IPS DF 6.9 (cell line): ENCODE measurements around the gene THSD4.

Experiments used
- DNase-seq: peaks from one replicate; pipeline ENCODE4 v3.0.0-alpha.2; 2013; ENCODE audit warnings: low read depth, low spot score
- H3K27ac ChIP-seq: one replicate; pipeline ENCODE4 v1.5.1; 2013; ENCODE audit warnings: low read length, control low read depth
- H3K27me3 ChIP-seq: 2 replicates; pipeline ENCODE4 v1.6.1; 2013; ENCODE audit warnings: mild to moderate bottlenecking, low read length; ENCODE audit not compliant: control insufficient read depth, insufficient read depth
- H3K36me3 ChIP-seq: 2 replicates; pipeline ENCODE4 v1.6.1; 2013; ENCODE audit warnings: low read length; ENCODE audit not compliant: control insufficient read depth, insufficient read depth
- H3K4me1 ChIP-seq: 2 replicates; pipeline ENCODE4 v1.6.1; 2013; ENCODE audit warnings: low read length; ENCODE audit not compliant: control insufficient read depth, insufficient read depth
- H3K4me3 ChIP-seq: 2 replicates; pipeline ENCODE4 v1.5.1; 2013; ENCODE audit warnings: mild to moderate bottlenecking, low read length
- H3K9me3 ChIP-seq: 2 replicates; pipeline ENCODE4 v1.6.1; 2013; ENCODE audit warnings: low read length, inconsistent platforms; ENCODE audit not compliant: control insufficient read depth, insufficient read depth
- WGBS: extraction: QIAGEN DNeasy Blood & Tissue Kit; methylation state at CpG from one replicate; pipeline ENCODE4 v1.1.7; 2013; ENCODE audit warnings: mixed read lengths, missing lambda C conversion rate; ENCODE audit not compliant: insufficient read length, insufficient coverage; 5-methylcytosine and 5-hydroxymethylcytosine counted together

The THSD4 gene

DNA sequence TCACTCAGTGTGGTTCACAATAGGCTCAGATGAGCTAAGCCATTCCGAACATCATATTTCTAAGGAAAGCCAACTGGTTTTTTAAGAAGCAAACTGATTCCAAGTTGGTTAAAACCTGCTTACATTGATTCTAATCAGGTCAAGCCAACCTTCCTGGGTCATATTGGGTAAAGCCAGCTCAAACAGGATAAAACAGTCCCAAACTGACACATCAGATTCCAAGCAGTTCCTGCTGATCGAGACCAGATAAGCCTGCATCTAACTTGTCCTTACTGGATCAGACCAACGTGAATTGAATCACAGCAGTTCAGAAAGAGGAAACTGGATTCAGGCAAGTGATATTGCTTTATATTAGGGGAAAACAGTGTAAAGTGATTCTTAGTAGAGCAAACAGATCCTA lies 18.6 kb upstream of the THSD4 start:
- no peak overlapping the region for H3K4me3 ChIP-seq
- no peak overlapping the region for H3K27ac ChIP-seq
- no peaks in the 10 kb centered on the region for H3K4me1 ChIP-seq
- no peaks in the 10 kb centered on the region for H3K36me3 ChIP-seq
- H3K27me3 ChIP-seq, result no peaks in the 10 kb centered on the region
- H3K9me3 ChIP-seq, result no peaks in the 10 kb centered on the region
- DNase-seq, result no peak
- no CpG with 5 or more reads among the region's 3 CpGs for WGBS

DNA sequence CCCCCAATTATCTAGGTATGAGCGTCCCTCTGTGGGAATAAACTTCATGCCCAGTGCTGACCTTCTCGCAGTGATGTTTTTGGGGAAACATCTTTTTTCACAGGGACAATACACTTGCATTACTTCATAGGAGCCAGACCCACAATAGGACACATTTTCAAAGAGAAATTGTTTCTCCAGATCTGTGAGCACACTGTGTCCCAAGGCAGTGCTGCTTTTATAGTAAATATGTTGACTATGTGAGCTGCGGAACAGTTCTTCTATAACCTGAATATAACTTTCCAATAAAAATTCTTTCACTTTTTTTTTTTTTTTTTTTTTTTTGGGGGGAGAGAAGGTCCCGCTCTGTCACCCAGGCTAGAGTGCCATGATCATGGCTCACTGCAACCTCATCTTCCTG lies 17.4 kb upstream of the THSD4 start:
- no peaks in the 10 kb centered on the region for H3K36me3 ChIP-seq
- no peak overlapping the region for H3K27ac ChIP-seq
- no peaks in the 10 kb centered on the region for H3K9me3 ChIP-seq
- H3K4me1 ChIP-seq, result no peaks in the 10 kb centered on the region
- no CpG with 5 or more reads among the region's 4 CpGs for WGBS
- no peaks in the 10 kb centered on the region for H3K27me3 ChIP-seq
- H3K4me3 ChIP-seq, result no peak overlapping the region
- no peak for DNase-seq

DNA sequence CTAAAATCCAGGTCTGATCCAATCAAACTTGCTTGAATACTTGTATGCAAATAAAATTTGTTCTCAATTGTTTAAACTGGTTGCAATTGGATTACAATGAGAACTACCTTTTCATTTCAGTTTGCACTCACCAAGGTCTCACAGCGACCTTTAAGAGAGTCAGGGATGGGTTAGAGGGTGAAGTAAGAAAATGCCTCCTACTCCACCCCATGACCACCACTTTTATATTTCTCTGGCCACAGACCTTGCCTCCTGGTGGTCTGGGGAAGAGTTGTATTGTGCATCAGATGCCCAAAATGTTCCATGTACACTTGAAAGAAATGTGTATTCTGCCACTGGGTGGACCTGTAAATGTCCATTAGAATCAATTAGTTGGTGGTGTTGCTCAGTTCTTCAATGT lies 16.4 kb upstream of the THSD4 start:
- no peaks in the 10 kb centered on the region for H3K27me3 ChIP-seq
- no CpG with 5 or more reads among the region's 1 CpG for WGBS
- DNase-seq, result no peak
- H3K4me1 ChIP-seq, result no peaks in the 10 kb centered on the region
- no peak overlapping the region for H3K4me3 ChIP-seq
- H3K27ac ChIP-seq, result no peak overlapping the region
- H3K9me3 ChIP-seq, result no peaks in the 10 kb centered on the region
- no peaks in the 10 kb centered on the region for H3K36me3 ChIP-seq

DNA sequence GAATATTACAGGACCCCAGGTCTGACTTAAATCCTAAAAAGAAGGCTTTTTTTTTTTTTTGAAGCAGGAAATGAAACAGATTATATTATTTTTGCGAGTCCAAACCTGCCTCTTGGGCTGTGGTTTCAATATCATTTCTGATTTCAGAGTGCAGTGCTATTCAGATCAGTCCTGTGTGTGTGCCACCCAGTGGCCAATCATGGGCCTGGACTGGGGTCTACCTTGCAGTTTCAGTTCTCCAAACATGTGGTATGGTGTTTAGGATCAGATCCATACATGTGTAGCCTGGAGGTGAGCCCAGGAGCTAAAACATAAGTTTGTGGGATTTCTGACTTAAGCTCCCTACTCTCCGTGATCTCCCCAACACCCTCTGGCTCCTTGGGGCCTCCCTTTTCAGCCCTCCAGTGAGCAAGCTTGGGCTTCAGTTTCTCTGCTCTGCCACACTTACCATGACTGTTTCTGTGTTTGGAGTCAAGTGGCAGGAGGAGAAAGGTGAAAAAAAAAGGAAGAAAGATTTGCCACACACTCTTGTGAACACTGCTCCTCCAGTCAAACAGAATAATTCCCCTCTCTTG lies 12.1 kb upstream of the THSD4 start:
- no peak for DNase-seq
- H3K27me3 ChIP-seq, result no peaks in the 10 kb centered on the region
- H3K27ac ChIP-seq, result no peak overlapping the region
- H3K9me3 ChIP-seq, result no peaks in the 10 kb centered on the region
- no peaks in the 10 kb centered on the region for H3K36me3 ChIP-seq
- H3K4me1 ChIP-seq, result no peaks in the 10 kb centered on the region
- no peak overlapping the region for H3K4me3 ChIP-seq
- no CpG with 5 or more reads among the region's 2 CpGs for WGBS

DNA sequence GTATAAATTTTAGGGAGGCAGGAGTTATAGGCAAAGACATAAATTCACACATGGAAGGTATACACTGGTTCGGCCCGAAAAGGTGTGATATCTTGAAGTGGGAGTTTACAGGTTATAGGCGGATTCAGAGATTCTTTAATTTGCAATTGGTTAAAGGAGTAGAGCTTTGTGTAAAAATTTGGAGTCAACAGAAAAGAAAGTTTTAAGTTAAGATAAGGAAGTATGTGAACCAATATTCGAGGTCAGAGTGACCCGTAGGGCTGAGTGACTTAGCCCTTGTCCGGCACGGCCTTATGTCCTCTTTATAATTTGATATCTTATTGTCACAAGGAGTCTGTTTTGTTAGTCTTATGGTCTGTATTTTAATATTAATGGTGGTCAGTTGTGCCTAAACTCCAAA lies 10.6 kb upstream of the THSD4 start:
- H3K27ac ChIP-seq, result no peak overlapping the region
- 100% methylated on average over 1 of the region's 7 CpGs for WGBS

DNA sequence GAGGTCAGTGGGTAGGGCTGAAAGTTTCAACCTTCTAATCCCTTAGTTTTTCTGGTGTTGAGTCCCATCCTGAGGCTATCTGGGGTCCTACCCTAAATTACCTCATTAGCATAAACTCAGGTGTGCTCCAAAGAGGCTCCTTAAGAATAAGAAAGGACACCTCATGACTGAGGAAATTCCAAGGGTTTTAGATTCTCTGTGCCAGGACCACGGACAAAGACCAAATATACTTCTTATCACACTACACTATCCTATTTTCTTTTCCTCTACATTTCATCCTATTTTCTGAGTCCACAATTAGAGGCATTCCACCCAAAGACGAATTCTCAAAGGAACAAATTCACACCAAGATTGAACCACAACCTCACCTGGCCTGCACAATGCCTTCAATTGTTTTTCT lies 9.8 kb upstream of the THSD4 start:
- no peak overlapping the region for H3K27ac ChIP-seq
- no peaks in the 10 kb centered on the region for H3K4me1 ChIP-seq
- no peaks in the 10 kb centered on the region for H3K9me3 ChIP-seq
- no peak for DNase-seq
- no peaks in the 10 kb centered on the region for H3K27me3 ChIP-seq
- no peaks in the 10 kb centered on the region for H3K36me3 ChIP-seq
- WGBS, result no CpG with 5 or more reads among the region's 2 CpGs
- no peak overlapping the region for H3K4me3 ChIP-seq

More for the DNA sequence above, 10.6 kb upstream of the THSD4 start:
- Histone ChIP-seq H3K9me3 (no peaks in the 10 kb centered on the region), H3K27me3 (no peaks in the 10 kb centered on the region), H3K4me1 (no peaks in the 10 kb centered on the region), H3K4me3 (no peak overlapping the region), H3K36me3 (no peaks in the 10 kb centered on the region)
- DNase-seq, result no peak

DNA sequence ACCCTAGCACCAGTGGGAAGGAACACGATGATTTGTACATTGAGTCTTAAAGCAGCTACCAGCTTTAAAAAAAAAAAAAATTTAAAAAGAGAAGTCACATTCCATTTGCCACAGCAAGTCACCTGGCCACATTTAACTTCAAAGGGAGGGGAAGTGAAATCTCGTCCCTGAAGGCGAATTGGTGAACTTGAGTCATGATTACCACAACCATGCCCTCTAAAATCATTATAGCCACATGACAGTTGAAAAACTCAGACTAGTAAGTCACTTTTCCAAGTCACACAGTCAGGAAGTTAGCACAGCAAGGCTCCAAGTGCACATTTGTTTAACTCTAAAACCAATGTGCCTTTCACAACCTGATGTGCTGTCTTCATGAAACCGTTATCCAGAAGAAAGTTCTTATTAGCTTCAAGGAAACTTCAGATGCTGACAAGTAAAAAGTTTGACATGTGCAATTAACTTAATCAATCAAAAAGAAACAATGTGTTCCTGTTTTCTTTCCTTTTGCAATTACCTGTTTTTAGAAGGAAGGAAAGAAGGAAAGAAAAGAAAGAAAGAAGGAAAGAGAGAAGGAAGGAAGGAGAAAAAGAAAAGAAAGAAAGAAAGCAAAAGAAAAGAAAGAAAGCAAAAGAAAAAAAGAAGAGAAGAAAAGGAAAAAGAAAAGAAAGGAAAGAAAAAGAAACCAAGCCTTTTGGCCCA lies 8.3 kb upstream of the THSD4 start:
- no CpG with 5 or more reads among the region's 4 CpGs for WGBS
- H3K9me3 ChIP-seq, result no peaks in the 10 kb centered on the region
- no peak for DNase-seq
- no peaks in the 10 kb centered on the region for H3K36me3 ChIP-seq
- H3K27ac ChIP-seq, result no peak overlapping the region
- H3K27me3 ChIP-seq, result no peaks in the 10 kb centered on the region
- H3K4me3 ChIP-seq, result no peak overlapping the region
- no peaks in the 10 kb centered on the region for H3K4me1 ChIP-seq

DNA sequence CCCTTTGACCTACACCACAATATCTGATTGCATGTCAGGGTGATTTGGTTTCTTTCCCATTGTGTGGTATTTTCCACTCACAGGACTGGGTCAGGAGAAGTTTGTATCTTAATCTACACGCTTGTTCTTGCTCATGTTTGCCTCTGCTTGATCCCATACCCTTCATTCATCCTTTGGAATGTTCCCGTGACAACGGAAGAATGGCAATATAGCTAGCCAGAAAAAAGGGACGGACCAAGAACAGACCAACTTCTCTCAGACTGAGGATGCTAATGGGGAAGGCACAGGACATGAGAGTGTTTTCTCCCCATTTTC lies 7.8 kb upstream of the THSD4 start:
- H3K36me3 ChIP-seq, result no peaks in the 10 kb centered on the region
- no peak for DNase-seq
- H3K27ac ChIP-seq, result no peak overlapping the region

DNA sequence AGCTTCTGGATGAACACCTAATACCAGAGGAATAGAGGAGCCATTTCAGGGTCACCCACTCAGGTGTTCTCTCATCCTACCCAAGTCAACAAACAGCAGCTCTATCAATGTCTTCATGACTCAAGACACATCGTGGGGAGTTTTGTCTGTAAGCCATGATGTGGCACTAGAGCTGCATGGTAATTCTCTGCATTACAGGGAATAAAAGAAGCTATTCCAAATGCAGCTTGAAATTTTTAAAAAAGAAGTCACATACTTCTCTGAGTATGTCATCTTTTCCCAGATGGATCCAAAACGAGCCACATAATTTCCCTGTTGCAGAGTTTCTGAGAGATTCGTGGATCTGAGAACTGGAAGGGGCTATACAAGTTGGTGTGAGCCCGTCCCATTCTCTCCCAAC lies 6.1 kb upstream of the THSD4 start:
- WGBS, result no CpG with 5 or more reads among the region's 4 CpGs

More for the DNA sequence above, 7.8 kb upstream of the THSD4 start:
- no CpG with 5 or more reads among the region's 4 CpGs for WGBS
- Histone ChIP-seq H3K4me1 (no peaks in the 10 kb centered on the region), H3K27me3 (no peaks in the 10 kb centered on the region), H3K9me3 (no peaks in the 10 kb centered on the region), H3K4me3 (no peak overlapping the region)

DNA sequence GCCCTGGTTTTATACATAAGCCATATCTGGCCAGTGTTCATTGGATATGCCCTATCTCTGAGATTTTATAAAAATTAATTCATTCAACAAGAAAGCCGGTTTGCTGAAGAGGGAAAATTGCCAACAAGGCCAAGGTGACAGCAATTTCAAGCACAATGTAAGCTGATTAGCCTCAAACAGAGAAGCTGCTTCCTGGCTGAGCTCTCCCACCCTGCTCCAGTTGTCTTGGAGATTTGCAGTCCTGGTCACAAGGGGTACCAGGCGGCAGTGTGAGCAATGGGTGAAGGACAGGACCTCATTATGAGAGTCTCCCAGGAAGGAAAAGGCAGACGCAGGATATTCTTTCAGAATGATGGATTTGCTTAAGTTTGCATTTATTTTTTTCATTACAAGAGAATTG lies 5.4 kb upstream of the THSD4 start:
- no CpG with 5 or more reads among the region's 3 CpGs for WGBS
- Histone ChIP-seq H3K27ac (no peak overlapping the region), H3K27me3 (no peaks in the 10 kb centered on the region), H3K4me1 (no peaks in the 10 kb centered on the region), H3K36me3 (no peaks in the 10 kb centered on the region), H3K4me3 (no peak overlapping the region), H3K9me3 (no peaks in the 10 kb centered on the region)
- DNase-seq, result no peak

More for the DNA sequence above, 6.1 kb upstream of the THSD4 start:
- Histone ChIP-seq H3K4me3 (no peak overlapping the region), H3K27ac (no peak overlapping the region), H3K9me3 (no peaks in the 10 kb centered on the region), H3K27me3 (no peaks in the 10 kb centered on the region), H3K4me1 (no peaks in the 10 kb centered on the region), H3K36me3 (no peaks in the 10 kb centered on the region)
- DNase-seq, result no peak
